Endodermal cell (in vitro differentiated cells): Measurements from ENCODE around the gene FBRSL1. TPM values are rescaled to one million over a fixed set of nuclear protein-coding genes. Genes with fewer than 3 reads are reported as not detected.

Experiments
- DNase-seq: peaks from one replicate; pipeline ENCODE4 v3.0.0-alpha.2; 2017
- H3K27ac ChIP-seq: 2 replicates; pipeline ENCODE4 v1.5.1; 2013; ENCODE audit warnings: mild to moderate bottlenecking, low read depth, low read length, moderate library complexity
- H3K27me3 ChIP-seq: 2 replicates; pipeline ENCODE4 v1.6.1; 2013; ENCODE audit warnings: mild to moderate bottlenecking, low read length, moderate library complexity; ENCODE audit not compliant: insufficient read depth, control insufficient read depth, poor library complexity, severe bottlenecking
- H3K36me3 ChIP-seq: 2 replicates; pipeline ENCODE4 v1.7.0; 2013; ENCODE audit warnings: mild to moderate bottlenecking, low read length, moderate library complexity; ENCODE audit not compliant: control insufficient read depth, insufficient read depth
- H3K4me1 ChIP-seq: one replicate; pipeline ENCODE4 v1.7.0; 2013; ENCODE audit warnings: low read length; ENCODE audit not compliant: control insufficient read depth, insufficient read depth
- H3K4me3 ChIP-seq: 2 replicates; pipeline ENCODE4 v1.5.1; 2013; ENCODE audit warnings: mild to moderate bottlenecking, low read length, moderate library complexity
- H3K9ac ChIP-seq: 2 replicates; pipeline ENCODE4 v1.6.1; 2013; ENCODE audit warnings: mild to moderate bottlenecking, low read length, moderate library complexity; ENCODE audit not compliant: poor library complexity, severe bottlenecking; ENCODE audit errors: extremely low read depth
- H3K9me3 ChIP-seq: 2 replicates; pipeline ENCODE4 v1.6.1; 2013; ENCODE audit warnings: mild to moderate bottlenecking, low read length, moderate library complexity; ENCODE audit not compliant: control insufficient read depth
- H3K27ac Mint-ChIP-seq: 2 replicates; pipeline ENCODE4 v1.8.0; 2020; ENCODE audit warnings: mixed read lengths
- H3K27me3 Mint-ChIP-seq: 2 replicates; pipeline ENCODE4 v1.8.0; 2021; ENCODE audit warnings: mild to moderate bottlenecking, mixed read lengths; ENCODE audit not compliant: insufficient read depth
- H3K36me3 Mint-ChIP-seq: 2 replicates; pipeline ENCODE4 v1.8.0; 2020; ENCODE audit warnings: low read depth, mixed read lengths
- H3K4me1 Mint-ChIP-seq: 2 replicates; pipeline ENCODE4 v1.8.0; 2020; ENCODE audit warnings: mixed read lengths
- H3K4me3 Mint-ChIP-seq: 2 replicates; pipeline ENCODE4 v1.8.0; 2020; ENCODE audit warnings: mild to moderate bottlenecking, moderate library complexity, mixed read lengths
- H3K9me3 Mint-ChIP-seq: 2 replicates; pipeline ENCODE4 v1.8.0; 2020; ENCODE audit warnings: mild to moderate bottlenecking, mixed read lengths
- WGBS, 2 experiments: methylation state at CpG; one replicate each; pipeline versions ENCODE4 v1.1.5 to v1.1.7; 2013; ENCODE audit warnings: missing lambda C conversion rate in 2 of 2, mixed read lengths in 1 of 2; ENCODE audit not compliant: insufficient coverage in 1 of 2, insufficient read length in 1 of 2; 5-methylcytosine and 5-hydroxymethylcytosine counted together
- total RNA-seq, 2 donors: library from RNA; stranded (reverse); fragmentation: NEBNext Ultra II Directional in 1 of 2; extraction: Animal tissue kit (Norgen Biotek cat#: 25700) in 1 of 2; gene quantifications; 2 replicates in 1 of 2; 3 replicates in 1 of 2; pipeline ENCODE4 v1.2.1, GENCODE V29; 2021
- TF ChIP-seq, protein P1 (sequence below): fragments of 200-600 bp; sonication (generic); conservative IDR thresholded peaks from 2 replicates; pipeline ENCODE4 v1.5.0; 2021; ENCODE audit warnings: antibody characterized with exemption, mild to moderate bottlenecking

FBRSL1 gene
- total RNA-seq, 2 donors from 2014 or later = 74.9 to 92.3 TPM

GRCh38 chr12:132514216-132514820, 24.4 kb downstream of the FBRSL1 start:
- Histone ChIP-seq H3K36me3 (peaks cover 7% of the 10 kb centered on the region), H3K9ac (no peak overlapping the region), H3K27ac (no peak overlapping the region), H3K4me1 (no peaks in the 10 kb centered on the region), H3K4me3 (no peak overlapping the region), H3K9me3 (peaks cover 10% of the 10 kb centered on the region), H3K27me3 (no peaks in the 10 kb centered on the region)
- TF ChIP-seq, protein P1, sequence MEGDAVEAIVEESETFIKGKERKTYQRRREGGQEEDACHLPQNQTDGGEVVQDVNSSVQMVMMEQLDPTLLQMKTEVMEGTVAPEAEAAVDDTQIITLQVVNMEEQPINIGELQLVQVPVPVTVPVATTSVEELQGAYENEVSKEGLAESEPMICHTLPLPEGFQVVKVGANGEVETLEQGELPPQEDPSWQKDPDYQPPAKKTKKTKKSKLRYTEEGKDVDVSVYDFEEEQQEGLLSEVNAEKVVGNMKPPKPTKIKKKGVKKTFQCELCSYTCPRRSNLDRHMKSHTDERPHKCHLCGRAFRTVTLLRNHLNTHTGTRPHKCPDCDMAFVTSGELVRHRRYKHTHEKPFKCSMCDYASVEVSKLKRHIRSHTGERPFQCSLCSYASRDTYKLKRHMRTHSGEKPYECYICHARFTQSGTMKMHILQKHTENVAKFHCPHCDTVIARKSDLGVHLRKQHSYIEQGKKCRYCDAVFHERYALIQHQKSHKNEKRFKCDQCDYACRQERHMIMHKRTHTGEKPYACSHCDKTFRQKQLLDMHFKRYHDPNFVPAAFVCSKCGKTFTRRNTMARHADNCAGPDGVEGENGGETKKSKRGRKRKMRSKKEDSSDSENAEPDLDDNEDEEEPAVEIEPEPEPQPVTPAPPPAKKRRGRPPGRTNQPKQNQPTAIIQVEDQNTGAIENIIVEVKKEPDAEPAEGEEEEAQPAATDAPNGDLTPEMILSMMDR = no peak
- H3K9me3 Mint-ChIP-seq = peaks cover 27% of the 10 kb centered on the region
- H3K4me1 Mint-ChIP-seq = peaks cover 4% of the 10 kb centered on the region
- H3K27me3 Mint-ChIP-seq = peaks cover 8% of the 10 kb centered on the region
- 90 to 97% methylated on average over 17 of the region's 17 CpGs for WGBS, 2 experiments
- DNase-seq = no peak
- H3K36me3 Mint-ChIP-seq = peaks cover 35% of the 10 kb centered on the region
- no peak overlapping the region for H3K27ac Mint-ChIP-seq
- H3K4me3 Mint-ChIP-seq = no peak overlapping the region

DNA sequence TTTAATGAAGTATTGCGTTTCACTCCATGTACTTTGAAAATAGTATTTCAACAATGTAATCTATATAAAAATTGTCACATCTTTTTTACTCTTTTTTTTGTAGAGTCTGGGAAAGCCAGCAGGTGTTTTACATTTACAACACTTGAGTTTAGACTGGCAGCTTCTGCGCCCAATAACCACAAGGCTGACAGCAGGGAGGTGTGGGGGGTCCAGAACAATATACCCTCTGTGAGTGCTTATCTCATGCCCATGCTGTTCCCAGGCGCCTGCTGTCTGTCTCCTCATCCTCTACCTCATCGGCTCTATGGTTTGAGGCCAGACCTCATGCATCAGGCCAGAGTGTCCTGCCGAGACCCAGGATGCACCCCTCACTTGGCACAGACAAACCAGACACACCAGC, 24.9 kb downstream of the FBRSL1 start:
- Mint-ChIP-seq H3K9me3 (peaks cover 29% of the 10 kb centered on the region), H3K4me1 (peaks cover 4% of the 10 kb centered on the region), H3K36me3 (peaks cover 37% of the 10 kb centered on the region), H3K4me3 (no peak overlapping the region), H3K27ac (no peak overlapping the region), H3K27me3 (peaks cover 8% of the 10 kb centered on the region)
- 84 to 93% methylated on average over 3 to 4 of the region's 5 CpGs for WGBS, 2 experiments
- Histone ChIP-seq H3K36me3 (peaks cover 7% of the 10 kb centered on the region), H3K9ac (no peak overlapping the region), H3K27me3 (no peaks in the 10 kb centered on the region), H3K4me3 (no peak overlapping the region), H3K9me3 (peaks cover 11% of the 10 kb centered on the region), H3K4me1 (no peaks in the 10 kb centered on the region), H3K27ac (no peak overlapping the region)
- TF ChIP-seq, protein P1 = no peak
- DNase-seq = no peak

GRCh38 chr12:132516095-132517012, 26.4 kb downstream of the FBRSL1 start:
- Histone ChIP-seq H3K27ac (no peak overlapping the region), H3K9ac (no peak overlapping the region), H3K4me1 (no peaks in the 10 kb centered on the region), H3K4me3 (no peak overlapping the region), H3K36me3 (peaks cover 7% of the 10 kb centered on the region), H3K27me3 (no peaks in the 10 kb centered on the region), H3K9me3 (peaks cover 11% of the 10 kb centered on the region)
- TF ChIP-seq, protein P1 = no peak
- Mint-ChIP-seq H3K27me3 (peaks cover 8% of the 10 kb centered on the region), H3K4me1 (peaks cover 4% of the 10 kb centered on the region), H3K4me3 (no peak overlapping the region), H3K9me3 (peaks cover 29% of the 10 kb centered on the region), H3K36me3 (peaks cover 37% of the 10 kb centered on the region), H3K27ac (no peak overlapping the region)
- 89 to 93% methylated on average over 15 to 18 of the region's 18 CpGs for WGBS, 2 experiments
- no peak for DNase-seq
